Activated CD4-positive, alpha-beta T cell treated with anti-CD3 and anti-CD28 coated beads for 36 hours (primary cell): ENCODE measurements around the gene LRRIQ4. TPM values are rescaled to one million over a fixed set of nuclear protein-coding genes. Genes with fewer than 3 reads are reported as not detected.

Source experiments
- ATAC-seq: fragments of 200-7000 bp; cut with Tn5 transposase; one replicate; pipeline ENCODE4 v1.10.0; 2021; ENCODE audit warnings: mild to moderate bottlenecking, moderate library complexity
- CTCF ChIA-PET: fragments of 350-600 bp; sonication (Branson Sonifier 250); formaldehyde crosslinking; loops from one replicate; lab custom pipeline; 2021; ENCODE audit warnings: antibody characterized with exemption; lab: Charles Lee
- POLR2A ChIA-PET: fragments of 350-600 bp; sonication (Branson Sonifier 250); formaldehyde crosslinking; loops from one replicate; lab custom pipeline; 2021; ENCODE audit warnings: antibody characterized with exemption, inconsistent platforms; lab: Charles Lee
- DNase-seq: peaks from one replicate; pipeline ENCODE4 v3.0.0-alpha.2; 2020
- H3K27ac Mint-ChIP-seq: one replicate; pipeline ENCODE4 v1.8.0; 2021; ENCODE audit warnings: mixed read lengths
- H3K27me3 Mint-ChIP-seq: one replicate; pipeline ENCODE4 v1.8.0; 2021; ENCODE audit warnings: mixed read lengths
- H3K36me3 Mint-ChIP-seq: one replicate; pipeline ENCODE4 v1.8.0; 2021; ENCODE audit warnings: low read depth, mixed read lengths
- H3K4me1 Mint-ChIP-seq: one replicate; pipeline ENCODE4 v1.8.0; 2021; ENCODE audit warnings: mixed read lengths
- H3K4me3 Mint-ChIP-seq: one replicate; pipeline ENCODE4 v1.8.0; 2021; ENCODE audit warnings: mild to moderate bottlenecking, moderate library complexity, mixed read lengths
- H3K9me3 Mint-ChIP-seq: one replicate; pipeline ENCODE4 v1.8.0; 2021; ENCODE audit warnings: low read depth, mixed read lengths
- intact Hi-C, 2 experiments: fragments of 100-400 bp; cut with DNase I in 1 of 2; cut with micrococcal nuclease in 1 of 2; formaldehyde crosslinking; loops; one replicate each; pipeline versions ENCODE4 v1.14.2 to v1.15.1; 2022 to 2024; cut with DNase I, micrococcal nuclease
- total RNA-seq, 2 experiments: library from RNA; stranded (reverse); gene quantifications; one replicate each; pipeline ENCODE4 v1.2.3, GENCODE V29; 2021

Gene LRRIQ4
- total RNA-seq, 2 experiments from 2014 or later: 0.09 to 0.12 TPM

GRCh38 chr3:169774186-169774585 lies 38.5 kb upstream of the LRRIQ4 start:
- intact Hi-C loops: loop anchor here in 1 of 2 experiments (10.0 kb wide), 1 partner anchor 581 kb away; the partner anchor contains the start of gene SKIL
- ChIA-PET POLR2A (interaction anchor here (0.6 to 0.9 kb wide), 3 partner anchors 10 to 361 kb away, joined by 3 to 6 read pairs (median 4); no protein-coding TSS in a partner anchor), CTCF (interaction anchor here (0.7 to 2.4 kb wide), 2 partner anchors 8 to 40 kb away, joined by 3 to 8 read pairs; no protein-coding TSS in a partner anchor)
- H3K27me3 Mint-ChIP-seq: no peaks in the 10 kb centered on the region
- ATAC-seq (no peak), DNase-seq (no peak)
- H3K27ac Mint-ChIP-seq: peak overlapping the region; percentile 100
- H3K4me1 Mint-ChIP-seq: peaks cover 51% of the 10 kb centered on the region
- H3K36me3 Mint-ChIP-seq: peaks cover 42% of the 10 kb centered on the region
- no peaks in the 10 kb centered on the region for H3K9me3 Mint-ChIP-seq
- peak overlapping the region; percentile 99 for H3K4me3 Mint-ChIP-seq

GRCh38 chr3:169777822-169778221 lies 34.8 kb upstream of the LRRIQ4 start:
- peaks cover 66% of the 10 kb centered on the region for H3K4me1 Mint-ChIP-seq
- no peaks in the 10 kb centered on the region for H3K9me3 Mint-ChIP-seq
- DNase-seq: no peak
- H3K27me3 Mint-ChIP-seq: no peaks in the 10 kb centered on the region
- CTCF ChIA-PET: no interaction called here
- no peak for ATAC-seq
- POLR2A ChIA-PET: no interaction called here
- no peak overlapping the region for H3K4me3 Mint-ChIP-seq
- intact Hi-C loops: loop anchor here in 1 of 2 experiments (10.0 kb wide), 1 partner anchor 577 kb away; the partner anchor contains the start of gene SKIL
- peaks cover 65% of the 10 kb centered on the region for H3K36me3 Mint-ChIP-seq
- peak overlapping the region; percentile 13 for H3K27ac Mint-ChIP-seq

- ATAC-seq (peak; percentile 39), DNase-seq (no peak)
- peaks cover 58% of the 10 kb centered on the region for H3K36me3 Mint-ChIP-seq
- peak overlapping the region; percentile 35 for H3K27ac Mint-ChIP-seq
- no peaks in the 10 kb centered on the region for H3K27me3 Mint-ChIP-seq
- no peaks in the 10 kb centered on the region for H3K9me3 Mint-ChIP-seq
- no peak overlapping the region for H3K4me3 Mint-ChIP-seq
- intact Hi-C loops: no loop called here
- POLR2A ChIA-PET: no interaction called here
- CTCF ChIA-PET: no interaction called here
- peaks cover 44% of the 10 kb centered on the region for H3K4me1 Mint-ChIP-seq
Measured at GRCh38 chr3:169780742-169781141, 31.9 kb upstream of the LRRIQ4 start.

- DNase-seq (no peak), ATAC-seq (no peak)
- intact Hi-C loops: no loop called here
- POLR2A ChIA-PET: no interaction called here
- Mint-ChIP-seq H3K4me3 (no peak overlapping the region), H3K36me3 (peaks cover 59% of the 10 kb centered on the region), H3K9me3 (no peaks in the 10 kb centered on the region), H3K4me1 (peaks cover 44% of the 10 kb centered on the region), H3K27me3 (no peaks in the 10 kb centered on the region), H3K27ac (peak overlapping the region; percentile 35)
- CTCF ChIA-PET: no interaction called here
Measured at GRCh38 chr3:169781209-169781855, 31.3 kb upstream of the LRRIQ4 start.

GRCh38 chr3:169787120-169787519 lies 25.6 kb upstream of the LRRIQ4 start:
- ChIA-PET POLR2A (no interaction called here), CTCF (no interaction called here)
- intact Hi-C loops: no loop called here
- no peak for DNase-seq
- peaks cover 35% of the 10 kb centered on the region for H3K36me3 Mint-ChIP-seq
- H3K4me1 Mint-ChIP-seq: peaks cover 11% of the 10 kb centered on the region
- ATAC-seq: no peak
- no peaks in the 10 kb centered on the region for H3K9me3 Mint-ChIP-seq
- no peak overlapping the region for H3K27ac Mint-ChIP-seq
- no peaks in the 10 kb centered on the region for H3K27me3 Mint-ChIP-seq
- no peak overlapping the region for H3K4me3 Mint-ChIP-seq

GRCh38 chr3:169787791-169788190 lies 24.9 kb upstream of the LRRIQ4 start:
- DNase-seq (no peak), ATAC-seq (no peak)
- Mint-ChIP-seq H3K27ac (no peak overlapping the region), H3K36me3 (peaks cover 38% of the 10 kb centered on the region), H3K4me1 (peaks cover 11% of the 10 kb centered on the region), H3K4me3 (no peak overlapping the region), H3K27me3 (no peaks in the 10 kb centered on the region), H3K9me3 (no peaks in the 10 kb centered on the region)
- ChIA-PET CTCF (no interaction called here), POLR2A (no interaction called here)
- intact Hi-C loops: no loop called here

- DNase-seq (no peak), ATAC-seq (no peak)
- peaks cover 11% of the 10 kb centered on the region for H3K4me1 Mint-ChIP-seq
- no peaks in the 10 kb centered on the region for H3K27me3 Mint-ChIP-seq
- H3K36me3 Mint-ChIP-seq: peaks cover 35% of the 10 kb centered on the region
- intact Hi-C loops: no loop called here
- POLR2A ChIA-PET: interaction anchor here (0.5 kb wide), 1 partner anchor 16 kb away, joined by 3 read pairs; no protein-coding TSS in a partner anchor
- CTCF ChIA-PET: no interaction called here
- H3K9me3 Mint-ChIP-seq: no peaks in the 10 kb centered on the region
- no peak overlapping the region for H3K27ac Mint-ChIP-seq
- H3K4me3 Mint-ChIP-seq: no peak overlapping the region
Measured at GRCh38 chr3:169790219-169790618, 22.5 kb upstream of the LRRIQ4 start.

- H3K4me1 Mint-ChIP-seq: peaks cover 10% of the 10 kb centered on the region
- H3K9me3 Mint-ChIP-seq: no peaks in the 10 kb centered on the region
- ChIA-PET CTCF (interaction anchor here (0.7 kb wide), 1 partner anchor 201 kb away, joined by 3 read pairs; no protein-coding TSS in a partner anchor), POLR2A (interaction anchor here (0.5 kb wide), 1 partner anchor 15 kb away, joined by 3 read pairs; no protein-coding TSS in a partner anchor)
- DNase-seq (no peak), ATAC-seq (no peak)
- no peaks in the 10 kb centered on the region for H3K27me3 Mint-ChIP-seq
- H3K36me3 Mint-ChIP-seq: peaks cover 31% of the 10 kb centered on the region
- no peak overlapping the region for H3K27ac Mint-ChIP-seq
- no peak overlapping the region for H3K4me3 Mint-ChIP-seq
- intact Hi-C loops: no loop called here
Measured at GRCh38 chr3:169790687-169791429, 21.8 kb upstream of the LRRIQ4 start.

GRCh38 chr3:169792359-169792758 lies 20.3 kb upstream of the LRRIQ4 start:
- Mint-ChIP-seq H3K4me1 (peaks cover 5% of the 10 kb centered on the region), H3K9me3 (no peaks in the 10 kb centered on the region), H3K4me3 (no peak overlapping the region), H3K36me3 (peaks cover 21% of the 10 kb centered on the region), H3K27ac (no peak overlapping the region), H3K27me3 (no peaks in the 10 kb centered on the region)
- intact Hi-C loops: no loop called here
- CTCF ChIA-PET: no interaction called here
- POLR2A ChIA-PET: no interaction called here
- ATAC-seq: no peak
- no peak for DNase-seq

- intact Hi-C loops: no loop called here
- DNase-seq (no peak), ATAC-seq (no peak)
- Mint-ChIP-seq H3K27ac (no peak overlapping the region), H3K9me3 (no peaks in the 10 kb centered on the region), H3K27me3 (no peaks in the 10 kb centered on the region), H3K4me1 (no peaks in the 10 kb centered on the region), H3K36me3 (no peaks in the 10 kb centered on the region), H3K4me3 (no peak overlapping the region)
- ChIA-PET POLR2A (no interaction called here), CTCF (no interaction called here)
Measured at GRCh38 chr3:169804681-169805080, 8.0 kb upstream of the LRRIQ4 start.

GRCh38 chr3:169809230-169809795 lies 3.4 kb upstream of the LRRIQ4 start:
- Mint-ChIP-seq H3K27me3 (no peaks in the 10 kb centered on the region), H3K4me1 (peaks cover 26% of the 10 kb centered on the region), H3K36me3 (no peaks in the 10 kb centered on the region), H3K4me3 (no peak overlapping the region), H3K9me3 (no peaks in the 10 kb centered on the region), H3K27ac (no peak overlapping the region)
- ChIA-PET CTCF (interaction anchor here (0.7 kb wide), 1 partner anchor 14 kb away, joined by 3 read pairs; no protein-coding TSS in a partner anchor), POLR2A (interaction anchor here (0.7 kb wide), 1 partner anchor 27 kb away, joined by 3 read pairs; no protein-coding TSS in a partner anchor)
- DNase-seq (no peak), ATAC-seq (no peak)
- intact Hi-C loops: no loop called here
